Measurements from ENCODE around the gene SECTM1. TPM values are rescaled to one million over a fixed set of nuclear protein-coding genes. Genes with fewer than 3 reads are reported as not detected.

The SECTM1 gene
- total RNA-seq, 4 donors from 2014 or later, result 3.3 to 9.5 (median 5.6) TPM

DNA sequence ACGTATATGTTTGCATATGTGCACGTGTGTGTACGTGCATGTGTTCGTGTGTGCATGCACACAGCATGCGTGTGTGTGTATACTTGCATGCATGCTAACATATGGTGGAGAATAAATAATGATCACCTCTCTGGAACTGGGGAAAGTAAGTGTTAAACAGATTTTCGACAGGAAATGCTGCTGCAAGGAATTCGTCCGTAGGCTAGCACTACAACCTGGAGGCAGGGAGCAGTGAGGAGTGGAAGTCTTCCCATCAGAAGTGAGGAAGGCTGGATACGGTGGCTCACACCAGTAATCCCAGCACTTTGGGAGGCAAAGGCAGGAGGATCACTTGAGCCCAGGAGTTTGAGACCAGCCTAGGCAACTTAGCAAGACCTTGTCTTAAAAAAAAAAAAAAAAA lies 55.3 kb downstream of the SECTM1 start:
- Histone ChIP-seq H3K4me3 (no peak overlapping the region), H3K27me3 (no peaks in the 10 kb centered on the region), H3K9me3 (no peaks in the 10 kb centered on the region), H3K4me1 (peaks cover 8 to 9% of the 10 kb centered on the region in 2 donors), H3K27ac (no peak overlapping the region), H3K36me3 (no peaks in the 10 kb centered on the region)
- DNase-seq (no peak), ATAC-seq (no peak)
- in situ Hi-C loops (cut with MboI; ENCODE audit: low sequenced_read_pairs in 4 of 4) (no loop called here), intact Hi-C loops (cut with DNase I; ENCODE audit: low total_unique reads) (no loop called here)
- no peak for TF ChIP-seq POLR2A (IDR thresholded peaks at IDR 0.05)
- TF ChIP-seq, protein P1, sequence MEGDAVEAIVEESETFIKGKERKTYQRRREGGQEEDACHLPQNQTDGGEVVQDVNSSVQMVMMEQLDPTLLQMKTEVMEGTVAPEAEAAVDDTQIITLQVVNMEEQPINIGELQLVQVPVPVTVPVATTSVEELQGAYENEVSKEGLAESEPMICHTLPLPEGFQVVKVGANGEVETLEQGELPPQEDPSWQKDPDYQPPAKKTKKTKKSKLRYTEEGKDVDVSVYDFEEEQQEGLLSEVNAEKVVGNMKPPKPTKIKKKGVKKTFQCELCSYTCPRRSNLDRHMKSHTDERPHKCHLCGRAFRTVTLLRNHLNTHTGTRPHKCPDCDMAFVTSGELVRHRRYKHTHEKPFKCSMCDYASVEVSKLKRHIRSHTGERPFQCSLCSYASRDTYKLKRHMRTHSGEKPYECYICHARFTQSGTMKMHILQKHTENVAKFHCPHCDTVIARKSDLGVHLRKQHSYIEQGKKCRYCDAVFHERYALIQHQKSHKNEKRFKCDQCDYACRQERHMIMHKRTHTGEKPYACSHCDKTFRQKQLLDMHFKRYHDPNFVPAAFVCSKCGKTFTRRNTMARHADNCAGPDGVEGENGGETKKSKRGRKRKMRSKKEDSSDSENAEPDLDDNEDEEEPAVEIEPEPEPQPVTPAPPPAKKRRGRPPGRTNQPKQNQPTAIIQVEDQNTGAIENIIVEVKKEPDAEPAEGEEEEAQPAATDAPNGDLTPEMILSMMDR (IDR thresholded peaks at IDR 0.05 in 4 of 5, conservative IDR thresholded peaks at IDR 0.05 in 1 of 5), result no peak

GRCh38 chr17:82277851-82278250 lies 55.7 kb downstream of the SECTM1 start:
- no peaks in the 10 kb centered on the region for H3K36me3 ChIP-seq
- no peak overlapping the region for H3K27ac ChIP-seq
- H3K4me1 ChIP-seq, result peaks cover 8 to 9% of the 10 kb centered on the region in 2 donors
- intact Hi-C loops (cut with DNase I; ENCODE audit: low total_unique reads) (no loop called here), in situ Hi-C loops (cut with MboI; ENCODE audit: low sequenced_read_pairs in 4 of 4) (no loop called here)
- H3K9me3 ChIP-seq, result no peaks in the 10 kb centered on the region
- TF ChIP-seq, protein P1 (IDR thresholded peaks at IDR 0.05 in 4 of 5, conservative IDR thresholded peaks at IDR 0.05 in 1 of 5), result no peak
- TF ChIP-seq POLR2A (IDR thresholded peaks at IDR 0.05), result no peak
- ATAC-seq (no peak), DNase-seq (no peak)
- H3K4me3 ChIP-seq, result no peak overlapping the region
- H3K27me3 ChIP-seq, result no peaks in the 10 kb centered on the region

DNA sequence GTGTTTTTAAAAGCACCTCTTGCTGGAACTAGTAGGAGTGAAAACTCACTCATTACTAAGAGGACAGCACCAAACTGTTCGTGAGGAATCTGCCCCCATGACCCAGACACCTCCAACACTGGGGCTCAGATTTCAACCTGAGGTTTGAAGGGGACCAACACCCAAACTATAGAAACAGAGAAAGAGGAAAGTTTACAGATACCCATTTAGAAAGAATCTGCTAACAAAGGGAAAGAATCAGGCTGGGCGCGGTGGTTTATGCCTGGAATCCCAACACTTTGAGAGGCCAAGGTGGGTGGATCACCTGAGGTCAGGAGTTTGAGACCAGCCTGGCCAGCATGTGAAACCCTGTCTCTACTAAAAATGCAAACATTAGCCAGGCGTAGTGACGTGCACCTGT lies 56.6 kb downstream of the SECTM1 start:
- H3K4me1 ChIP-seq, result peaks cover 14 to 16% of the 10 kb centered on the region in 2 donors
- intact Hi-C loops (cut with DNase I; ENCODE audit: low total_unique reads), result no loop called here
- no peak for DNase-seq
- TF ChIP-seq POLR2A (IDR thresholded peaks at IDR 0.05), result no peak
- TF ChIP-seq, protein P1 (IDR thresholded peaks at IDR 0.05 in 4 of 5, conservative IDR thresholded peaks at IDR 0.05 in 1 of 5), result no peak
- H3K9me3 ChIP-seq, result no peaks in the 10 kb centered on the region
- ATAC-seq, result no peak
- H3K27me3 ChIP-seq, result no peaks in the 10 kb centered on the region
- peaks cover 0 to 3% of the 10 kb centered on the region in 2 donors for H3K36me3 ChIP-seq
- no peak overlapping the region for H3K4me3 ChIP-seq
- in situ Hi-C loops (cut with MboI; ENCODE audit: low sequenced_read_pairs in 4 of 4), result no loop called here
- H3K27ac ChIP-seq, result no peak overlapping the region

GRCh38 chr17:82275326-82275725 lies 58.2 kb downstream of the SECTM1 start:
- H3K9me3 ChIP-seq, result no peaks in the 10 kb centered on the region
- H3K4me3 ChIP-seq, result no peak overlapping the region
- H3K4me1 ChIP-seq, result peaks cover 27 to 30% of the 10 kb centered on the region in 2 donors
- DNase-seq (no peak), ATAC-seq (no peak)
- H3K27ac ChIP-seq, result no peak overlapping the region
- peaks cover 0 to 12% of the 10 kb centered on the region in 2 donors for H3K36me3 ChIP-seq
- intact Hi-C loops (cut with DNase I; ENCODE audit: low total_unique reads) (no loop called here), in situ Hi-C loops (cut with MboI; ENCODE audit: low sequenced_read_pairs in 4 of 4) (no loop called here)
- H3K27me3 ChIP-seq, result no peaks in the 10 kb centered on the region
- TF ChIP-seq, protein P1 (IDR thresholded peaks at IDR 0.05 in 4 of 5, conservative IDR thresholded peaks at IDR 0.05 in 1 of 5), result no peak
- TF ChIP-seq POLR2A (IDR thresholded peaks at IDR 0.05), result no peak

Data from gastrocnemius medialis (tissue), 4 donors.